Measurements from ENCODE around the gene CD83.

GRCh38 chr6:14079433-14079832, 38.1 kb upstream of the CD83 start:
- no peak for TF ChIP-seq EZH2 (IDR thresholded peaks at IDR 0.05; ENCODE audit: insufficient read depth, low read length)
- TF ChIP-seq CTCF (IDR thresholded peaks at IDR 0.05; ENCODE audit: insufficient read depth, low read depth, low read length) = no peak
